IPS-18c (cell line): ENCODE data around the gene OSBP2.

Experiments used
- H3K4me3 ChIP-seq: 2 replicates; pipeline ENCODE4 v1.7.0; 2013; ENCODE audit warnings: low read depth, mild to moderate bottlenecking, low read length, moderate library complexity; ENCODE audit not compliant: insufficient read depth
- H3K9me3 ChIP-seq: one replicate; pipeline ENCODE4 v1.6.1; 2013; ENCODE audit warnings: mild to moderate bottlenecking, low read length, moderate library complexity; ENCODE audit not compliant: control insufficient read depth, insufficient read depth

OSBP2 gene

GRCh38 chr22:30906411-30906810, 211.7 kb downstream of the OSBP2 start:
- no peaks in the 10 kb centered on the region for H3K9me3 ChIP-seq
- no peak overlapping the region for H3K4me3 ChIP-seq

GRCh38 chr22:30906946-30907345, 212.3 kb downstream of the OSBP2 start:
- no peaks in the 10 kb centered on the region for H3K9me3 ChIP-seq
- no peak overlapping the region for H3K4me3 ChIP-seq

GRCh38 chr22:30908051-30908461, 213.4 kb downstream of the OSBP2 start:
- Histone ChIP-seq H3K9me3 (no peaks in the 10 kb centered on the region), H3K4me3 (no peak overlapping the region)

- Histone ChIP-seq H3K9me3 (no peaks in the 10 kb centered on the region), H3K4me3 (no peak overlapping the region)
These were observed 214.6 kb downstream of the OSBP2 start for GRCh38 chr22:30909306-30909705.

GRCh38 chr22:30910358-30910757, 215.7 kb downstream of the OSBP2 start:
- Histone ChIP-seq H3K4me3 (no peak overlapping the region), H3K9me3 (no peaks in the 10 kb centered on the region)

- Histone ChIP-seq H3K9me3 (no peaks in the 10 kb centered on the region), H3K4me3 (no peak overlapping the region)
These were observed 224.1 kb downstream of the OSBP2 start for GRCh38 chr22:30918761-30919160.

GRCh38 chr22:30919973-30920372, 225.3 kb downstream of the OSBP2 start:
- Histone ChIP-seq H3K4me3 (no peak overlapping the region), H3K9me3 (no peaks in the 10 kb centered on the region)

- Histone ChIP-seq H3K4me3 (no peak overlapping the region), H3K9me3 (no peaks in the 10 kb centered on the region)
These were observed 225.7 kb downstream of the OSBP2 start for GRCh38 chr22:30920407-30920806.

- Histone ChIP-seq H3K4me3 (no peak overlapping the region), H3K9me3 (no peaks in the 10 kb centered on the region)
These were observed 226.4 kb downstream of the OSBP2 start for GRCh38 chr22:30921108-30921507.

GRCh38 chr22:30922151-30922611, 227.5 kb downstream of the OSBP2 start:
- Histone ChIP-seq H3K9me3 (no peaks in the 10 kb centered on the region), H3K4me3 (no peak overlapping the region)

GRCh38 chr22:30923168-30923900, 228.7 kb downstream of the OSBP2 start:
- H3K4me3 ChIP-seq, result no peak overlapping the region
- no peaks in the 10 kb centered on the region for H3K9me3 ChIP-seq

- no peaks in the 10 kb centered on the region for H3K9me3 ChIP-seq
- H3K4me3 ChIP-seq, result no peak overlapping the region
These were observed 231.0 kb downstream of the OSBP2 start for GRCh38 chr22:30925667-30926066.

GRCh38 chr22:30926706-30927105, 232.0 kb downstream of the OSBP2 start:
- H3K9me3 ChIP-seq, result no peaks in the 10 kb centered on the region
- H3K4me3 ChIP-seq, result no peak overlapping the region

- Histone ChIP-seq H3K9me3 (no peaks in the 10 kb centered on the region), H3K4me3 (no peak overlapping the region)
These were observed 233.1 kb downstream of the OSBP2 start for GRCh38 chr22:30927806-30928205.

GRCh38 chr22:30928401-30928800, 233.7 kb downstream of the OSBP2 start:
- H3K9me3 ChIP-seq, result no peaks in the 10 kb centered on the region
- no peak overlapping the region for H3K4me3 ChIP-seq

GRCh38 chr22:30930228-30930627, 235.6 kb downstream of the OSBP2 start:
- Histone ChIP-seq H3K9me3 (no peaks in the 10 kb centered on the region), H3K4me3 (no peak overlapping the region)

- no peak overlapping the region for H3K4me3 ChIP-seq
- no peaks in the 10 kb centered on the region for H3K9me3 ChIP-seq
These were observed 237.0 kb downstream of the OSBP2 start for GRCh38 chr22:30931541-30932300.

GRCh38 chr22:30932661-30933060, 238.0 kb downstream of the OSBP2 start:
- no peak overlapping the region for H3K4me3 ChIP-seq
- no peaks in the 10 kb centered on the region for H3K9me3 ChIP-seq
